ENCODE data around the gene ANKRD50.

Gene ANKRD50

DNA sequence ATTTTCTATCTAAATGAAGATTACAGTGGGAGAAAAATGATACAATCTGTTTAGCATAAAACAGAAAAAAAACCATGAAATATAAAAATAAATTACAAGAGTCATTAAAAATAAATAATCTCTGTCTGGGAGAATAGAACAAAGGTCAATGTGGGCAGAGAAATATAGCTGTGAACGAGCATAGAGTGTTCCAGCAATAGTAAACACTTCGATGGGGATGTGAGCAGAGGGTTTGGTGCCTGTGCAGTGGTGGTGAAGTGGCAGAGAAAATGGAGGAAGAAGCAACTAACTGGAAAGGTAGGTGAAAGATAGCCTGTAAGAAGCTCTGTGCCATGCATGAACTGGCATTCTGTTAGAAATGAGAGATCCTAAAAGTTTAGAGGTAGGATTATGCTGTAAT lies 64.9 kb downstream of the ANKRD50 start:
- peaks cover 7 to 18% (median 10%) of the 10 kb centered on the region in 11 experiments; a peak in 15 of 22 replicates for H3K9me3 ChIP-seq (replicated peaks in 1 of 11)
- no peak overlapping the region for H3K4me3 ChIP-seq
- no peak overlapping the region for H3K4me2 ChIP-seq
- no peak overlapping the region for H3K27ac ChIP-seq
- H4K20me1 ChIP-seq, result no peaks in the 10 kb centered on the region
- no peaks in the 10 kb centered on the region for H3K27me3 ChIP-seq
- no peak overlapping the region for H3K9ac ChIP-seq
- peaks cover 0 to 18% (median 0%) of the 10 kb centered on the region in 11 experiments; a peak in 6 of 22 replicates for H3K36me3 ChIP-seq
- no peak for TF ChIP-seq Cebpa-rat (IDR thresholded peaks at IDR 0.05)
- peaks cover 0 to 9% (median 0%) of the 10 kb centered on the region in 10 experiments; a peak in 7 of 20 replicates for H3K4me1 ChIP-seq

DNA sequence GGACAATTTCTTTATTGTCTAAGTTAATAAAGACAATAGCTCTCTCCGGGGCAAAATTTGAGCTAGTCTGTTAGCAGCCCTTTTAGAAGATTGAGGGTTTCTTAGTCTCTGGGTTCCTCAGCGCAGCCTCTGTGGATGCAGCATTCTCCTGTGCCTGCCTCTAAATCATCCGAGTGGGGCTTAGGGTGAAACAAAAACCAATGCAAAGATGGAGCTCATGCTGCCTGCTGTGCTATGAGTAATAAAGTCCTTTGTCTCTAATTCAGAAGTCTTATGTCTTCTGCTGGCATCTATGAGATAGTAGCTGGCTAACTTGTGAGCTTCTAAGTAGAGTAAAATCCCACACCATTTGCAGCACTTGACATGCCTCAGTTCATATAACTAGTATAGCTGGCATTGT lies 67.9 kb downstream of the ANKRD50 start:
- no peak overlapping the region for H3K4me2 ChIP-seq
- H3K36me3 ChIP-seq, result no peaks in the 10 kb centered on the region
- H4K20me1 ChIP-seq, result no peaks in the 10 kb centered on the region
- H3K4me3 ChIP-seq, result no peak overlapping the region
- TF ChIP-seq Cebpa-rat (IDR thresholded peaks at IDR 0.05), result no peak
- H3K27me3 ChIP-seq, result no peaks in the 10 kb centered on the region
- no peak overlapping the region for H3K9ac ChIP-seq
- H3K4me1 ChIP-seq, result peaks cover 0 to 26% (median 8%) of the 10 kb centered on the region in 10 experiments; a peak in 10 of 20 replicates
- no peaks in the 10 kb centered on the region for H3K9me3 ChIP-seq (replicated peaks in 1 of 11)
- no peak overlapping the region for H3K27ac ChIP-seq

DNA sequence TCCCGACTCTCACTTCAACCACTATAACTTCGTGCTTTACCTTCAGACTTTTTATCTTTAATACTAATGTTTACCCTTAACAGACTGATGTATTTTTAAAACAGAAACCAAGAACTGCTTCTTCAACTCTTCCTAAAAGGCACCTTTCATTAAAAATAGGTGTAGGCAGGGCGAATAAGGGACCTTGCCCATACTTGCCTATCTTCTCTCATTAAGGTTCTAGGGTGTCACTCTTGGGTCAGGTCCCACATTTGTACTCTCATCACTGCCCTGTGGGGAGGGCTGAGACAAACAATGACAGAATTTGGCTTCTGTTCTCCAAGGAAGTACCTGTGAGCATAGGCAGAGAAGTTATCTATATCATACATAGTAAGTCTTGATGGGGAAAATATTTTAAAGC lies 69.7 kb downstream of the ANKRD50 start:
- TF ChIP-seq Cebpa-rat (IDR thresholded peaks at IDR 0.05), result no peak
- H4K20me1 ChIP-seq, result no peaks in the 10 kb centered on the region
- H3K9ac ChIP-seq, result no peak overlapping the region
- H3K4me2 ChIP-seq, result peak overlapping the region in 4 of 11 experiments; percentile 24 to 74 (median 42); a peak in 6 of 22 replicates
- peak overlapping the region in 2 of 11 experiments; percentile 18 to 34; a peak in 4 of 22 replicates for H3K27ac ChIP-seq
- H3K36me3 ChIP-seq, result no peaks in the 10 kb centered on the region
- peaks cover 0 to 26% (median 8%) of the 10 kb centered on the region in 10 experiments; a peak in 10 of 20 replicates for H3K4me1 ChIP-seq
- no peak overlapping the region for H3K4me3 ChIP-seq
- no peaks in the 10 kb centered on the region for H3K27me3 ChIP-seq
- H3K9me3 ChIP-seq (replicated peaks in 1 of 11), result no peaks in the 10 kb centered on the region

GRCh38 chr4:124641715-124642381 lies 70.7 kb downstream of the ANKRD50 start:
- H3K4me2 ChIP-seq, result peak overlapping the region in 6 of 11 experiments; percentile 22 to 74 (median 40); a peak in 7 of 22 replicates
- H3K4me1 ChIP-seq, result peaks cover 0 to 27% (median 8%) of the 10 kb centered on the region in 10 experiments; a peak in 11 of 20 replicates
- no peak overlapping the region for H3K9ac ChIP-seq
- H3K9me3 ChIP-seq (replicated peaks in 1 of 11), result no peaks in the 10 kb centered on the region
- peak overlapping the region in 2 of 11 experiments; percentile 13 to 24; a peak in 1 of 22 replicates for H3K27ac ChIP-seq
- no peak overlapping the region for H3K4me3 ChIP-seq
- no peaks in the 10 kb centered on the region for H4K20me1 ChIP-seq
- no peak for TF ChIP-seq Cebpa-rat (IDR thresholded peaks at IDR 0.05)
- H3K27me3 ChIP-seq, result no peaks in the 10 kb centered on the region
- no peaks in the 10 kb centered on the region for H3K36me3 ChIP-seq

DNA sequence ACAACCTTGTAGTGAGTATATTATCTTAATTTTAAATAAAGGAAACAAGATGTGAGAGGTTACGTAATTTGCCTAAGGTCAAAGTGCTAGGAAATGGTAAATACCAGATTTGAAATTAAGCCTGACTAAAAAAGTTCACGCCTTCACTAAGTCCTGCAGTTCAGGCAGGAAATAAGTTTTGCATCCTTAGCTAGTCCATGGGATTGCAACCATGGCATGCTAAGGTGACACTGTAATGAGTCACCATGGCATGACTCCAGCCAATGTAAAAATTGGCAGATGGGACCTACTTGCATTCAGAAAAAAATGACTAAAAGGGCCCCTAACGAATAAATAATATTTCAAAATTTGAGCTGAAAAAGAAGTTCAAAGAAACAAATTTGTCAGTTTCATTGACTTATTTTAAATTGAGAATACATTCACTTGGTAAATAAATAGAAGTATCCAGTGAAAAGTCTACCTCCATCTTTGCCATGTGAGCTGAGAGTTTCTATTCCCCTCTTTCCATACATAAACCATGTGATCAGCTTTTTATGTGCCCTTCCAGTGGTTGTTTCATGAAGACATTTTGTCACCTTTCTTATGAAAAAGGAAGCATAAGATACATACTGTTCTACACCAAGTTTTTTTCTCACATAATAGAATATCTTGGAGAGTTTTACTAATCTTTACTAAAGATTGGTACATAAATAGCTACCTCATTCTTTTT lies 72.4 kb downstream of the ANKRD50 start:
- no peak overlapping the region for H3K27ac ChIP-seq
- H3K9ac ChIP-seq, result no peak overlapping the region
- H3K27me3 ChIP-seq, result no peaks in the 10 kb centered on the region
- no peaks in the 10 kb centered on the region for H4K20me1 ChIP-seq
- no peak overlapping the region for H3K4me2 ChIP-seq
- H3K4me1 ChIP-seq, result peaks cover 0 to 27% (median 8%) of the 10 kb centered on the region in 10 experiments; a peak in 11 of 20 replicates
- H3K4me3 ChIP-seq, result no peak overlapping the region
- no peaks in the 10 kb centered on the region for H3K36me3 ChIP-seq
- TF ChIP-seq Cebpa-rat (IDR thresholded peaks at IDR 0.05), result 0 out of 22 replicates have a peak, but pooled peaks of 1 of the 11 experiments have one; percentile 7
- no peaks in the 10 kb centered on the region for H3K9me3 ChIP-seq (replicated peaks in 1 of 11)

DNA sequence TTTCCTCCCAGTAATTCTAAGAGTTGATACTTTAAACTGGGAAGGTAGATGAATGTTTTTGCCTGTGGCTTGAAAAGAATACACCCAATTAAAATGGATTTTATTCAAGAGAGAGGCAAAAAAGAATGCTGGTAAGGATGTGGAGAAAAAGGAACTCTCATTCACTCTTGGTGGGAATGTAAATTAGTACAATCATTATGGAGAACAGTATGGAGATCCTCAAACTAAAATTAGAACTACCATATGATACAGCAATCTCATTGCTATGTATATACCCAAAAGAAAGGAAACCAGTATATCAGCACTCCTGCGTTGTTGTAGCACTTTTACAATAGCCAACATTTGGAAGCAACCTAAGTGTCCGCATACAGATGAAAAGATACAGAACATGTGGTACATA lies 75.2 kb downstream of the ANKRD50 start:
- H3K4me1 ChIP-seq, result peaks cover 0 to 18% (median 8%) of the 10 kb centered on the region in 10 experiments; a peak in 13 of 20 replicates
- H3K9me3 ChIP-seq (replicated peaks in 1 of 11), result no peaks in the 10 kb centered on the region
- H4K20me1 ChIP-seq, result no peaks in the 10 kb centered on the region
- TF ChIP-seq Cebpa-rat (IDR thresholded peaks at IDR 0.05), result no peak
- H3K4me3 ChIP-seq, result no peak overlapping the region
- H3K4me2 ChIP-seq, result no peak overlapping the region
- H3K9ac ChIP-seq, result no peak overlapping the region
- H3K27me3 ChIP-seq, result no peaks in the 10 kb centered on the region
- no peaks in the 10 kb centered on the region for H3K36me3 ChIP-seq
- no peak overlapping the region for H3K27ac ChIP-seq

GRCh38 chr4:124636788-124637187 lies 75.7 kb downstream of the ANKRD50 start:
- H3K4me2 ChIP-seq, result no peak overlapping the region
- peaks cover 4 to 18% (median 8%) of the 10 kb centered on the region in 10 experiments; a peak in 17 of 20 replicates for H3K4me1 ChIP-seq
- H3K27ac ChIP-seq, result no peak overlapping the region

GRCh38 chr4:124635331-124635730 lies 77.2 kb downstream of the ANKRD50 start:
- Histone ChIP-seq H3K4me1 (peaks cover 6 to 21% (median 10%) of the 10 kb centered on the region in 10 experiments; a peak in 17 of 20 replicates), H4K20me1 (no peaks in the 10 kb centered on the region), H3K27me3 (no peaks in the 10 kb centered on the region), H3K27ac (no peak overlapping the region), H3K36me3 (no peaks in the 10 kb centered on the region), H3K9ac (no peak overlapping the region), H3K4me2 (no peak overlapping the region), H3K9me3 (replicated peaks in 1 of 11) (no peaks in the 10 kb centered on the region), H3K4me3 (no peak overlapping the region)
- no peak for TF ChIP-seq Cebpa-rat (IDR thresholded peaks at IDR 0.05)

More at GRCh38 chr4:124636788-124637187, 75.7 kb downstream of the ANKRD50 start:
- H3K9me3 ChIP-seq (replicated peaks in 1 of 11), result no peaks in the 10 kb centered on the region
- H3K27me3 ChIP-seq, result no peaks in the 10 kb centered on the region
- no peak overlapping the region for H3K9ac ChIP-seq
- no peak for TF ChIP-seq Cebpa-rat (IDR thresholded peaks at IDR 0.05)
- H3K36me3 ChIP-seq, result no peaks in the 10 kb centered on the region
- no peak overlapping the region for H3K4me3 ChIP-seq
- H4K20me1 ChIP-seq, result no peaks in the 10 kb centered on the region

GRCh38 chr4:124633285-124633941 lies 79.1 kb downstream of the ANKRD50 start:
- Histone ChIP-seq H3K9ac (no peak overlapping the region), H3K9me3 (replicated peaks in 1 of 11) (no peaks in the 10 kb centered on the region), H3K4me2 (no peak overlapping the region), H3K27me3 (no peaks in the 10 kb centered on the region), H3K4me3 (no peak overlapping the region), H3K4me1 (peaks cover 6 to 21% (median 10%) of the 10 kb centered on the region in 10 experiments; a peak in 17 of 20 replicates), H3K27ac (no peak overlapping the region), H3K36me3 (no peaks in the 10 kb centered on the region), H4K20me1 (no peaks in the 10 kb centered on the region)
- no peak for TF ChIP-seq Cebpa-rat (IDR thresholded peaks at IDR 0.05)

Data from BLaER1 treated with 17β-estradiol and CSF1 and Interleukin-3, amounts not matched to agents 10 nM and 100 nM (cell line).